H1 (cell line): ENCODE measurements around the gene PTS.

Source experiments
- BRCA1 ChIP-seq: IDR thresholded peaks from 2 replicates; pipeline ENCODE4 v1.6.1; 2012; ENCODE audit warnings: low read depth, low read length, improper control_type of control experiment
- CBX5 ChIP-seq: fragments of 300-800, 300-1000 bp; sonication (generic); IDR thresholded peaks from 2 replicates; pipeline ENCODE4 v1.7.1; 2016; ENCODE audit warnings: antibody characterized with exemption, low read length, low read depth
- CHD2 ChIP-seq: IDR thresholded peaks from 2 replicates; pipeline ENCODE4 v1.6.1; 2012; ENCODE audit warnings: low read length, improper control_type of control experiment
- EP300 ChIP-seq, 2 experiments: IDR thresholded peaks; 1 replicate in 1 of 2; 2 replicates in 1 of 2; pipeline ENCODE4 v1.6.1; 2011 to 2012; ENCODE audit warnings: low read depth in 2 of 2, low read length in 2 of 2, mild to moderate bottlenecking in 2 of 2, borderline replicate concordance in 1 of 2, inconsistent platforms in 1 of 2, moderate library complexity in 1 of 2
- JUN ChIP-seq: IDR thresholded peaks from 2 replicates; pipeline ENCODE4 v1.6.1; 2011; ENCODE audit warnings: low read depth, mild to moderate bottlenecking, improper control_type of control experiment, low read length
- PHF8 ChIP-seq: fragments of 200-600 bp; sonication (generic); conservative IDR thresholded peaks from 2 replicates; pipeline ENCODE4 v1.7.1; 2012; ENCODE audit warnings: low read depth, mild to moderate bottlenecking, inconsistent platforms, low read length, moderate library complexity
- POLR2A ChIP-seq, 2 experiments: IDR thresholded peaks; 1 replicate in 1 of 2; 2 replicates in 1 of 2; pipeline ENCODE4 v1.6.1; 2011; ENCODE audit warnings: low read depth in 2 of 2, low read length in 2 of 2, mild to moderate bottlenecking in 2 of 2; ENCODE audit errors: control extremely low read depth in 1 of 2
- POLR2AphosphoS5 ChIP-seq: IDR thresholded peaks from 2 replicates; pipeline ENCODE4 v1.6.1; 2011; ENCODE audit warnings: low read depth, low read length
- RAD21 ChIP-seq, 2 experiments: IDR thresholded peaks in 1 of 2; conservative IDR thresholded peaks in 1 of 2; 2 replicates each; pipeline ENCODE4 v1.6.1; 2011; ENCODE audit warnings: low read depth in 2 of 2, low read length in 2 of 2, improper control_type of control experiment in 1 of 2, inconsistent platforms in 1 of 2, mild to moderate bottlenecking in 1 of 2, moderate library complexity in 1 of 2
- SIN3A ChIP-seq, 2 experiments: IDR thresholded peaks in 1 of 2; conservative IDR thresholded peaks in 1 of 2; 2 replicates each; pipeline ENCODE4 v1.6.1; 2011 to 2012; ENCODE audit warnings: low read length in 2 of 2, improper control_type of control experiment in 1 of 2, low read depth in 1 of 2, mild to moderate bottlenecking in 1 of 2
- TAF1 ChIP-seq: IDR thresholded peaks from 2 replicates; pipeline ENCODE4 v1.6.1; 2011; ENCODE audit warnings: mild to moderate bottlenecking, low read depth, low read length
- ZNF274 ChIP-seq: IDR thresholded peaks from 2 replicates; pipeline ENCODE4 v1.7.0; 2012; ENCODE audit warnings: low read length, borderline replicate concordance; ENCODE audit errors: extremely low read depth
- TF ChIP-seq, protein P1 (sequence below), 3 experiments: IDR thresholded peaks; 1 replicate in 2 of 3; 2 replicates in 1 of 3; pipeline versions ENCODE4 v1.5.1 to v1.6.1; 2011; ENCODE audit warnings: low read length in 3 of 3, mild to moderate bottlenecking in 3 of 3, inconsistent platforms in 2 of 3, low read depth in 1 of 3, moderate library complexity in 1 of 3; ENCODE audit not compliant: insufficient read depth in 1 of 3; ENCODE audit errors: control extremely low read depth in 1 of 3

DNA sequence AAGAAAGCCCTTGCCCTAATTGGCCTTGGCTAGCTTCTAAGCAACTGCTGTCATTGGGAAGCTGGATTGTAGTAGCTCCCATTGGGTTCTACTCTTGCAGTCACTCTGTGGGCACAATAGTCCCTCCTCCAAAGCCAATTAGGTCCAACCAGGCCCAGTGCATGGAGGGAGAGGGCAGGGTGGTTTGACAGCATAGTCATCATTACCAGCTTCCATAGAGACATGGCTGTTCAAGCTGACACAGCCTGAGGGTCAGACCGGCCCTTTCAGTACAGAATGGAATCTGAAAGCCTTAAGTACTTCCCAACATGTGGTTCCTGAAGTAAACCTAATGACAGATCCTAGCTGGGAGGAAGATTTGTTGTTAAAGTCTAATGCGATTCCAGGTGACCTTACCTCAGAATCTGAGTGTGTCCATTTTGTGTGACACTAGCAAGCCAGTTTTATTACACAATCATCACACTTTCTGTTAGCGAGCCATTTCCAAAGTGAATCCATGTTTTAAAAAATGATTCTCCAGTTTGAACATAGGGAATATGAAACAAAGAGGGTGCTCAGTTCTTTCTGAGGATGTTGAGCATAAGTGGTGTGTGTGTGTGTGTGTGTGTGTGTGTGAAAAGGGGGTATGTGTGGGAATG is 27.5 kb downstream of the PTS start:
- no peak for TF ChIP-seq BRCA1
- TF ChIP-seq CBX5 = no peak
- TF ChIP-seq, protein P1, sequence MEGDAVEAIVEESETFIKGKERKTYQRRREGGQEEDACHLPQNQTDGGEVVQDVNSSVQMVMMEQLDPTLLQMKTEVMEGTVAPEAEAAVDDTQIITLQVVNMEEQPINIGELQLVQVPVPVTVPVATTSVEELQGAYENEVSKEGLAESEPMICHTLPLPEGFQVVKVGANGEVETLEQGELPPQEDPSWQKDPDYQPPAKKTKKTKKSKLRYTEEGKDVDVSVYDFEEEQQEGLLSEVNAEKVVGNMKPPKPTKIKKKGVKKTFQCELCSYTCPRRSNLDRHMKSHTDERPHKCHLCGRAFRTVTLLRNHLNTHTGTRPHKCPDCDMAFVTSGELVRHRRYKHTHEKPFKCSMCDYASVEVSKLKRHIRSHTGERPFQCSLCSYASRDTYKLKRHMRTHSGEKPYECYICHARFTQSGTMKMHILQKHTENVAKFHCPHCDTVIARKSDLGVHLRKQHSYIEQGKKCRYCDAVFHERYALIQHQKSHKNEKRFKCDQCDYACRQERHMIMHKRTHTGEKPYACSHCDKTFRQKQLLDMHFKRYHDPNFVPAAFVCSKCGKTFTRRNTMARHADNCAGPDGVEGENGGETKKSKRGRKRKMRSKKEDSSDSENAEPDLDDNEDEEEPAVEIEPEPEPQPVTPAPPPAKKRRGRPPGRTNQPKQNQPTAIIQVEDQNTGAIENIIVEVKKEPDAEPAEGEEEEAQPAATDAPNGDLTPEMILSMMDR (IDR thresholded peaks at IDR 0.05; ENCODE audit: control extremely low read depth in 1 of 3, insufficient read depth in 1 of 3, low read depth in 1 of 3, low read length in 3 of 3) = no peak
- no peak for TF ChIP-seq CHD2
- no peak for TF ChIP-seq JUN
- TF ChIP-seq RAD21 (IDR thresholded peaks at IDR 0.05 in 1 of 2, conservative IDR thresholded peaks at IDR 0.05 in 1 of 2; ENCODE audit: low read depth in 2 of 2, low read length in 2 of 2) = no peak
- TF ChIP-seq POLR2AphosphoS5 = no peak
- TF ChIP-seq SIN3A (conservative IDR thresholded peaks at IDR 0.05 in 1 of 2, IDR thresholded peaks at IDR 0.05 in 1 of 2; ENCODE audit: low read depth in 1 of 2, low read length in 2 of 2) = no peak
- TF ChIP-seq ZNF274 = no peak
- TF ChIP-seq EP300 (IDR thresholded peaks at IDR 0.05; ENCODE audit: borderline replicate concordance in 1 of 2, low read depth in 2 of 2, low read length in 2 of 2) = no peak
- no peak for TF ChIP-seq TAF1
- no peak for TF ChIP-seq POLR2A (IDR thresholded peaks at IDR 0.05; ENCODE audit: control extremely low read depth in 1 of 2, low read depth in 2 of 2, low read length in 2 of 2)
- no peak for TF ChIP-seq PHF8
